Measurements from ENCODE around the gene SOX6.

DNA sequence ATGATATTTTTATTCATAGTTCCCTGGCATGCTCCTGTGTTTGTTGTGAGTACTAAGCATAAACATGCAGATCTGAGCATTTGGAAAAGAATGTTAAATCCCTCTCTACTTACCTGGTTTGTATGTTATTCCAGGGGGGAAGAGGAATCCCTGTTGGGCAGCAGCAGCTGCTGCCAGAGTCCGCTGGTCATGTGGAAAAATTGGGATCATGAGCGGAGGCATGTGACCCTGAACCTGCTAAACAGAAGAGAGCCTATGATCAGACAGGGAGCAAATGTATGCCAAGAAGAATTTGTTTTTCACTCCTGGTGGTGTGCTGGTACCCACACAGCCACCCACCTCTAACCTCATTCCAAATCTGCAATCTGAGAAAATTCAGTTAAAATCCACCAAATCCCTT lies 244.7 kb downstream of the SOX6 start:
- TF ChIP-seq, protein P1, sequence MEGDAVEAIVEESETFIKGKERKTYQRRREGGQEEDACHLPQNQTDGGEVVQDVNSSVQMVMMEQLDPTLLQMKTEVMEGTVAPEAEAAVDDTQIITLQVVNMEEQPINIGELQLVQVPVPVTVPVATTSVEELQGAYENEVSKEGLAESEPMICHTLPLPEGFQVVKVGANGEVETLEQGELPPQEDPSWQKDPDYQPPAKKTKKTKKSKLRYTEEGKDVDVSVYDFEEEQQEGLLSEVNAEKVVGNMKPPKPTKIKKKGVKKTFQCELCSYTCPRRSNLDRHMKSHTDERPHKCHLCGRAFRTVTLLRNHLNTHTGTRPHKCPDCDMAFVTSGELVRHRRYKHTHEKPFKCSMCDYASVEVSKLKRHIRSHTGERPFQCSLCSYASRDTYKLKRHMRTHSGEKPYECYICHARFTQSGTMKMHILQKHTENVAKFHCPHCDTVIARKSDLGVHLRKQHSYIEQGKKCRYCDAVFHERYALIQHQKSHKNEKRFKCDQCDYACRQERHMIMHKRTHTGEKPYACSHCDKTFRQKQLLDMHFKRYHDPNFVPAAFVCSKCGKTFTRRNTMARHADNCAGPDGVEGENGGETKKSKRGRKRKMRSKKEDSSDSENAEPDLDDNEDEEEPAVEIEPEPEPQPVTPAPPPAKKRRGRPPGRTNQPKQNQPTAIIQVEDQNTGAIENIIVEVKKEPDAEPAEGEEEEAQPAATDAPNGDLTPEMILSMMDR (conservative IDR thresholded peaks at IDR 0.05 in 1 of 2, IDR thresholded peaks at IDR 0.05 in 1 of 2; ENCODE audit: extremely low read depth in 1 of 2, insufficient read depth in 1 of 2, low read depth in 1 of 2, low read length in 2 of 2): no peak
- TF ChIP-seq EZH2 (IDR thresholded peaks at IDR 0.05; ENCODE audit: borderline replicate concordance, low read length): no peak

Measured in mammary epithelial cell (primary cell).